GM19328 (cell line): ENCODE results near the gene TMEM30A.

Source experiments
- ATAC-seq: cut with Tn5 transposase; IDR thresholded peaks from one replicate; pipeline ENCODE4 v1.9.1; 2021; ENCODE audit warnings: mild to moderate bottlenecking, moderate library complexity; ENCODE audit not compliant: unreplicated experiment

TMEM30A gene

GRCh38 chr6:75266716-75267291 lies 17.8 kb downstream of the TMEM30A start:
- ATAC-seq: peak; percentile 83

GRCh38 chr6:75263401-75263750 lies 21.2 kb downstream of the TMEM30A start:
- no peak for ATAC-seq

GRCh38 chr6:75262716-75263400 lies 21.7 kb downstream of the TMEM30A start:
- ATAC-seq: no peak

GRCh38 chr6:75261299-75261698 lies 23.3 kb downstream of the TMEM30A start:
- ATAC-seq: no peak

GRCh38 chr6:75257343-75258087 lies 27.1 kb downstream of the TMEM30A start:
- no peak for ATAC-seq

- ATAC-seq: no peak
Observed at GRCh38 chr6:75250552-75250951, 34.0 kb downstream of the TMEM30A start.

- ATAC-seq: no peak
Observed at GRCh38 chr6:75249837-75250236, 34.8 kb downstream of the TMEM30A start.

- ATAC-seq: no peak
Observed at GRCh38 chr6:75246386-75246785, 38.2 kb downstream of the TMEM30A start.

- ATAC-seq: peak; percentile 22
Observed at GRCh38 chr6:75244063-75244584, 40.5 kb downstream of the TMEM30A start.

GRCh38 chr6:75243333-75244062 lies 41.1 kb downstream of the TMEM30A start, which contains the start of gene COX7A2:
COX7A2 (minus strand) TSS chr6:75243801; CDS start chr6:75243734, 67 bp downstream.
- ATAC-seq: peak; percentile 97

GRCh38 chr6:75236630-75237029 lies 48.0 kb downstream of the TMEM30A start:
- no peak for ATAC-seq

GRCh38 chr6:75235271-75235670 lies 49.3 kb downstream of the TMEM30A start:
- no peak for ATAC-seq

- no peak for ATAC-seq
Observed at GRCh38 chr6:75234126-75234865, 50.3 kb downstream of the TMEM30A start.

GRCh38 chr6:75233092-75233615 lies 51.4 kb downstream of the TMEM30A start:
- ATAC-seq: no peak

- no peak for ATAC-seq
Observed at GRCh38 chr6:75230484-75231325, 53.9 kb downstream of the TMEM30A start.

GRCh38 chr6:75224303-75224926 lies 60.2 kb downstream of the TMEM30A start:
- ATAC-seq: no peak

GRCh38 chr6:75223428-75223827 lies 61.2 kb downstream of the TMEM30A start:
- ATAC-seq: no peak

- ATAC-seq: no peak
Observed at GRCh38 chr6:75222261-75222660, 62.3 kb downstream of the TMEM30A start.

GRCh38 chr6:75221116-75221515 lies 63.5 kb downstream of the TMEM30A start:
- ATAC-seq: no peak
